Measurements from ENCODE around the gene IWS1.

Gene IWS1

DNA sequence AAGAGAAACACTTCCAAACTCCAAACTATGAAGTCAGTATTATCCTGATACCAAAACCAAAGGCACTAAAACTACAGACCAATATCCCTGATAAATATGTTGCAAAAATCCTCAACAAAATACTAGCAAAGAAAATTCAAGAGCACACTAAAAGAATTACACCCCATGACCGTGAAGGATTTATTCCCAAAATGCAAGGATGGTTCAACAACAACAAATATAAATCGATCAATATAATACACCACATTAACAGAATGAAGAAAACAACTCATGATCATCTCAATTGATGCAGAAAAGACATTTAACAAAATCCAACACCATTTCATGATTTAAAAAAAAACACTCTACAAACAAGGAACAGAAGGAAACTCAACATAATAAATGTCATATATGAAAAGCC lies 50.5 kb downstream of the IWS1 start:
- H3K27ac Mint-ChIP-seq = no peak overlapping the region
- H3K4me1 Mint-ChIP-seq (ENCODE audit: low read depth) = no peaks in the 10 kb centered on the region
- H3K4me3 Mint-ChIP-seq = no peak overlapping the region
- peaks cover 11% of the 10 kb centered on the region for H3K9me3 Mint-ChIP-seq
- H3K36me3 Mint-ChIP-seq (ENCODE audit: low read depth) = peaks cover 14% of the 10 kb centered on the region
- H3K27me3 Mint-ChIP-seq (ENCODE audit: low read depth) = no peaks in the 10 kb centered on the region

DNA sequence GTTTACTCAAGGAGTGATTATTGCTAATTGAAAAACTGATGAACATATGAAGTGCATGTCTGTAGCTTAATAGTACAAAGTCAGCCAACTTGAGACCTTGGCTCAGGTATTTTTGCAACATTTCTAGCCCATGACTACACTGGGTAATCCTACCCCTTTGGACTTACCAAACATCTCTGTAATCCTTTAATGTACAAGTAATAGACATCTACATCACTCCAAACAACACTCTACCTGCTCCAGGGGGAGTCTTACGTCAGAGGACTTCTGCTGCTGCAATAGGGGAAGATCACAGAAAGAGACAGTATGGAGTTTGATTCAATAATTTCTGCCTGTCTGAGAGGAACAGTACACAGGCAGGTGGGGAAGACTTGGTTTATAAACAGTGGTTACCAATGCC lies 54.0 kb downstream of the IWS1 start:
- Mint-ChIP-seq H3K9me3 (peaks cover 11% of the 10 kb centered on the region), H3K36me3 (ENCODE audit: low read depth) (peaks cover 16% of the 10 kb centered on the region), H3K4me1 (ENCODE audit: low read depth) (no peaks in the 10 kb centered on the region), H3K27ac (no peak overlapping the region), H3K27me3 (ENCODE audit: low read depth) (no peaks in the 10 kb centered on the region), H3K4me3 (no peak overlapping the region)

DNA sequence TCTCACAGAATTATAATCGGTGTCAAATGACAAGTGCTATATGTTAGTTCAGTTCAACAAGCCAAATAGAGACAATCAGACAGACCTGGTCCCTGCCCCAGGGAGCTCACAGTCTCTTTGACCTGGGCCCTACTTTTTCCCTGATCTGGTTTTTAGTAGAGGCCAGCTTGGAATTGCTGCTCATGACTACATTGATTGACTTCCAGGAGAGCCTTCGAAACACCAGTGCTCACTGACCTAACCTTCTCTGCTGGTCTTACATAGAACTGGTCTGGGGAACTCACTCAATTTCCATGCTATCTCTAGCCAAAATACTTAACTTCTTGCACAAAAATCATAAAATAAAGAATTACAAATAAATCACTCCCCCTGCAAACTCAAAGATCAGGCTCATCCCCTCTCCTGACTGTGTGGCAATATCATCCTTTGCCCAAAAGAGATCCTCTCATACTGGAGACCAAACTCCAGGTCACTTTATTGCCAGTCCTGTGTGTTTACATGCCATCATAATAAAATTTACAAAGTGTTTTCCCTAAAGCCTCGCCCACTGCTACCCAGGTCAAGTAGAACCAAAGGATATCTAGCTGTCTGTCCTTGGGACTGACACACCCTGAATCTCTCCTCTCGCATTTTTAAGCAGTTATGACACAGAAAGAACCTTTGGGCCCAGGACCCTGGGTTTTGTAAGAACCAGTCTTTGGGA lies 54.9 kb downstream of the IWS1 start:
- Mint-ChIP-seq H3K4me3 (no peak overlapping the region), H3K9me3 (peaks cover 11% of the 10 kb centered on the region), H3K4me1 (ENCODE audit: low read depth) (no peaks in the 10 kb centered on the region), H3K27me3 (ENCODE audit: low read depth) (no peaks in the 10 kb centered on the region), H3K27ac (no peak overlapping the region), H3K36me3 (ENCODE audit: low read depth) (peaks cover 16% of the 10 kb centered on the region)

DNA sequence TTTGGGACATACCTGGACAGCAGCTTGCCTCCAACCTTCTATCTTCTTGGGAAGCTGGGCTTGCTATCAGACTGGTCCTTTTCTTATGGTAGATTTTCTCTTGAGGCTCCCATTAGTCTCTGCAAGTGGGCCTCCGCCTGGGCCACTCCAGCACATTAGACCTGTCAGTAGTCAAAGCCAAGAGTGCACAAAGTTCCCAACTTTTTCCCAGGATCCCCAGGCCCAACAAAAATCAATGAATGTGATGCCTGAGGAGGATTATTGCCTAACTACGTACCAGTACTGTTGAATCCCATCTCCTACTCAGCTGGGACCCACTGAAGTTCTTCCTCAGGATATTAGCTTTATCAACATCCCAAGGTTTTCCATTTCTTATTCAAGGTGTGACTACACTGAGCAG lies 56.3 kb downstream of the IWS1 start:
- Mint-ChIP-seq H3K9me3 (peaks cover 1% of the 10 kb centered on the region), H3K36me3 (ENCODE audit: low read depth) (peaks cover 5% of the 10 kb centered on the region), H3K27me3 (ENCODE audit: low read depth) (no peaks in the 10 kb centered on the region), H3K4me1 (ENCODE audit: low read depth) (peaks cover 7% of the 10 kb centered on the region), H3K4me3 (no peak overlapping the region), H3K27ac (no peak overlapping the region)

DNA sequence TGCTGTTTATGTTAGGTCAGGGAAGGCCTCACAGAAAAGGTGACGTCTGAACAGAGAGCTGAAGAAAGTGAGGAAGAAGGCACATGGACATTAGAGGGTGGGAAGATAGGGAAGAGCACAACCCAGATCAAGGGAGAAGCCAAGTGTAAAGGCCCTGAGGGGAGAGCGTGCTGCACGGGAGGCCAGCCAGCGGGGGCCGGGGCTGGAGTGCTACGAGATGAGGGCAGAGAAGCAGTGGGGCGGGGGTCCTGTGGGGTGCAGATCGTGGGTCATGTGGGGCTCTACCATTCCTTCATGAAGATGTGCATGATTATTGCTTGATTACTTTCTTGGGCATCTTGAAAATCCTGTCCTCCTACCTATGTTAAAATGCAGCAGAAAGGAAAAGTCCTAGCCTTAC lies 57.2 kb downstream of the IWS1 start:
- Mint-ChIP-seq H3K27me3 (ENCODE audit: low read depth) (no peaks in the 10 kb centered on the region), H3K36me3 (ENCODE audit: low read depth) (peaks cover 4% of the 10 kb centered on the region), H3K9me3 (no peaks in the 10 kb centered on the region), H3K27ac (no peak overlapping the region), H3K4me3 (no peak overlapping the region), H3K4me1 (ENCODE audit: low read depth) (peaks cover 9% of the 10 kb centered on the region)

DNA sequence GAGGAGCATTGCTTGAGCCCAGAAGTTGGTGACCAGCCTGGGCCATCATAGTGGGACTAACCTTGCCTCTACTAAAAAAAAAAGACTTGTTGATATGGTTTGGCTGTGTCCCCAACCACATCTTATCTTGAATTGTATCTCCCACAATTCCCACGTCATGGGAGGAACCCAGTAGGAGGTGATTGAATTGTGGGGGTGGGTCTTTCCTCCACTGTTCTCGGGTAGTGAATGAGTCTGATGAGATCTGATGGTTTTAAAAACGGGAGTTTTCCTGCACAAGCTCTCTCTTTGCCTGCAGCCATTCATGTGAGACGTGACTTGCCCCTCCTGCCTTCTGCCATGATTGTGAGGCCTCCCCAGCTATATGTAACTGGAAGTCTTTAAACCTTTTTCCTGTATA lies 61.0 kb downstream of the IWS1 start:
- Mint-ChIP-seq H3K4me3 (no peak overlapping the region), H3K27me3 (ENCODE audit: low read depth) (no peaks in the 10 kb centered on the region), H3K4me1 (ENCODE audit: low read depth) (peaks cover 9% of the 10 kb centered on the region), H3K27ac (no peak overlapping the region), H3K36me3 (ENCODE audit: low read depth) (peaks cover 9% of the 10 kb centered on the region), H3K9me3 (no peaks in the 10 kb centered on the region)

DNA sequence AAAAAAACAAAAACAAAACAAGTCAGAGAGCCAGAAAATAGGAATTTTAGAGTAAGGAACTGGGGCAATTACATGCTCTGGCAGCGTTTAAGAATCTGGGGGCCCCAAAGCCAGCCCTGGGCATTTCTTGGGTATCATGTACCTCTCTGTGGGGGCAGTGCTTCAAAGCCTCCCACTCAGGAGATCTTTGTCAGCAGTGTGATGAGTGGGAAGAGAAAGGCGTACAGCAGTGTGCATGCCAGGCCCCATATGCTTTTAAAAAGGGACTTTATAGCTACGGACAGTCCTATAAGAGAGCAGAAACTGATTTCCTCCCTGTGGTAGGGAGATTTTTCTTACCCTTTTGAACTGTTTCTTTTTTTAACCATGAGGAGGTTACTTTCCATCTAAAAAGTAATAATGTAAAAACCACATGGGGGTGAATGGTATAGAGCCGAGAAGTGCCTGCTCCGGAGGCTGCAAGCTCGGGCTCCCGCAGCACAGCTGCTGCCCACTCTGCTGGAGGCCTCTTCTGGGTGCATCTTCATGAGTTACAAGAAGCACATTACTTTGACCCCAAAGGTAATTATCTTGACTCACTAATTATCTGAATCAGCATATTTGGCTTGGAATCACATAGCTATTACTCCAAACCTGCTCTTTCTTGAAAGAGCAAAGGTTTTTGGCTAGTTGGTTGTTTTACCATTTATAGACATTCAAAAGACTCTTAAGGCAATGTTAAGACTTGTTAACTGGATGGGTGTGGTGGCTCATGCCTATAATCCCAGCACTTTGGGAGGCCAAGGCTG lies 61.6 kb downstream of the IWS1 start:
- Mint-ChIP-seq H3K4me1 (ENCODE audit: low read depth) (peaks cover 9% of the 10 kb centered on the region), H3K9me3 (no peaks in the 10 kb centered on the region), H3K36me3 (ENCODE audit: low read depth) (peaks cover 9% of the 10 kb centered on the region), H3K27me3 (ENCODE audit: low read depth) (no peaks in the 10 kb centered on the region), H3K27ac (no peak overlapping the region), H3K4me3 (no peak overlapping the region)

DNA sequence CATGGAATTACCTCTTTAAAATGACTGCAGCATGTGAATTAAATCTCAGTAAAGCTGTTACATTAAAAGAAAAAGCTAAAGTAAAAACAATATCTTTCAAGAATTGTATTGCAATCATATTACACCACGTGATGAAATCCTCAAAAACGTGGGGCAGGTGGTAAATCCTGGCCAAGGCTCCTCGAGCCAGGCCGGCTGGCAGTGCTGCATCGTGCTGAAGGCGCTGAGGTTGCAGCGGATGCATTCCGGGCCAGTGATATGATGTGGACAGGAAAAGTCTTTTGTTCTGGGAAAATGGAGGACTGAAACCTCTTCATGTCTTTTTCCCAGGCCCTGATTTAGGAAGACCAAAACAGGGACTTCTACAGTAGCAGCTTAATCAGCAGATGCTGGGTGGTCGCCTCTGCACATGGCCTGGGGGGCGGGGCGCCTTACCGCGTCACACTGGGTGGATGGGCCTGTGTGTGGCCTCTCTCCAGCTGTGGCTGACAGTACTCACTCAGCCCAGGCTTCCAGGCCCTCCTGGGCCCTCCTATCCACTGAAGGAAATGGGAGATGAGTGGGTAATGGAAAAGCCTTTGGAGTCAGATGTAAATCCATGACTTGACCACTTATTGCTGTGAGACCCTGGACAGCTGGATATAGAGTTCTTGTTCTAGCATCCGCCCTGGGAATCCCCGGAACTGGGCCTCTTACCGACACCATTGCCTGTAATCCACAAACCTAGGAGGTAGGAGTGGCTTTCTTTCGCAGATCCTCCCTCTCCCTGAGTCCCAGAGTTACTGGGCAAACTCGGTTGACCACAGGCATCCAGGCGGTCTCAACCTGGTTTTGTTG lies 62.9 kb downstream of the IWS1 start:
- Mint-ChIP-seq H3K9me3 (no peaks in the 10 kb centered on the region), H3K36me3 (ENCODE audit: low read depth) (peaks cover 4% of the 10 kb centered on the region), H3K4me3 (no peak overlapping the region), H3K27me3 (ENCODE audit: low read depth) (no peaks in the 10 kb centered on the region), H3K27ac (no peak overlapping the region), H3K4me1 (ENCODE audit: low read depth) (peaks cover 9% of the 10 kb centered on the region)

DNA sequence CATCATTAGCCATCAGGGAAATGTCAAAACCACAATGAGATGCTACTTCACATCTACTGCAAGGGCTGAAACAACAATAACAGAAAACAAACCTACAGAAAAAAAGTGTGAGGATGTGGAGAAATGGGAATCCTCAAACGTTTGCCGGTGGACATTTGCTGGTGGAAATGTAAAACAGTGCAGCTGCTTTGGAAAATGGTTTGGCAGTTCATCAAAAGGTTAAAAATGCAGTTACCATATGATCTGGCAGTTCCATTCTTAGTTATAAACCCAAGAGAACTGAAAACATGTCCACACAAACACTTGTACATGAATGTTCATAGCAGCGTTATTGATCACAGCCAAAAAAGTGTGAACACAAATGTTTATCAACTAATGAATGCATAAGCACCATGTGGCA lies 63.8 kb downstream of the IWS1 start:
- Mint-ChIP-seq H3K27me3 (ENCODE audit: low read depth) (no peaks in the 10 kb centered on the region), H3K36me3 (ENCODE audit: low read depth) (peaks cover 5% of the 10 kb centered on the region), H3K4me1 (ENCODE audit: low read depth) (peaks cover 9% of the 10 kb centered on the region), H3K4me3 (no peak overlapping the region), H3K27ac (no peak overlapping the region), H3K9me3 (no peaks in the 10 kb centered on the region)

DNA sequence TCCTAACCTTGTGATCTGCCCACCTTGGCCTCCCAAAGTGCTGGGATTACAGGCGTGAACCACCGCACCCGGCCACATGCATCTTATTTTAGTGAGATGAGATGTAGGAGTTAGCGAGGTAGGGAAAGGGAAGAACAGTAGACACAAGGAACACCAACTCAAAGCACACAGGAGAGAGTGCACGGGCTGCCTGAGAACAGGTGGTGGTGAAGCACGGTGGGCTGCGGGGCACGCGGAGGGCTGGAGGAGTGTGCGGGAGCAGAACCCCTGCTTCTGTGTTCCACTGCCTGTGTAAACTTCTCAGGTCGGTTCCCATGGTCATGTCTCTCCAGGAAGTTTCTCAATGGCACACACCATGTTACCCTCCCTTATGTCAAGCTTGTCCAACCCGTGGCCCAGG lies 69.3 kb downstream of the IWS1 start:
- Mint-ChIP-seq H3K36me3 (ENCODE audit: low read depth) (peaks cover 5% of the 10 kb centered on the region), H3K27ac (no peak overlapping the region), H3K4me1 (ENCODE audit: low read depth) (peaks cover 2% of the 10 kb centered on the region), H3K27me3 (ENCODE audit: low read depth) (no peaks in the 10 kb centered on the region), H3K9me3 (no peaks in the 10 kb centered on the region), H3K4me3 (no peak overlapping the region)

DNA sequence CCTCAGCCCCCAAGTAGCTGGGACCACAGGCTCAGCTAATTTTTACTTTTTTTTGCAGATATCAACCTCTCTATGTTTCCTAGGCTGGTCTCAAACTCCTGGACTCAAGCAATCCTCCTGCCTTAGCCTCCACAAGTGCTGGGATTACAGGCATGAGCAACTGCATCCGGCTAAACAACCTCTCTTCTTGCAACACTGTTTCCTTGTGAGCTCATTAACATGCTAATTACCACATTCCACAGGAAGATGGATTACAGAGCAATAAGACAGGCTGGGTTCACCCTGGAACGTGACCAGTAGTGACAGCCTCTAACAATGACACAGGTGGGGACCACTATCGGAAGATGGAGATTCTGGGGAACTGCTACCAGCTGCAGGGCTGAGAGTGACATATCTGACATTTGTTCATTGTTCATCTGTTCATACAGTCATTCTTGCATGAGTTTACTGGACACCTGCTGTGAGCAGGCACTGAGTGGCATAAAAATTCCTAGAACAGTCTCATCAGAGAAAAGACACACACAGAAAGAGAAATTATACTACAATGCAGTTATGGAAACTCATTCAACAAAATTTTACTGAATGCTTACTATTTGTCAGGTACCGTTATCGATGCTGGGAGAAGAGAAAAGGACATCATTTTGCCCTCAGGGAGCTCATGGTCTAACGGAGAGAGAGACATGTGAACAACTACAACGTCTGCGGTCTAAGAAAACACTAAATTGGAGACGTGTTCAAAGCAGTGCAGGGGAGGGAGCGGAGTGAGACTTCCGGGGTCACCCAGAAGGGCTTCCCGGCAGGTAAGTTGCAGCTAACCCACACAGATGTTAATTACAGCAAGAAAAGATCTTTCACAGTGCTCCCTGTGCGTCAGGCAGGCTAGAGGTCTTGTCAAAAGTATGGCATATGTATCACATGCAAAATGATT lies 70.5 kb downstream of the IWS1 start:
- Mint-ChIP-seq H3K4me3 (no peak overlapping the region), H3K4me1 (ENCODE audit: low read depth) (peaks cover 2% of the 10 kb centered on the region), H3K27ac (no peak overlapping the region), H3K9me3 (no peaks in the 10 kb centered on the region), H3K27me3 (ENCODE audit: low read depth) (no peaks in the 10 kb centered on the region), H3K36me3 (ENCODE audit: low read depth) (peaks cover 2% of the 10 kb centered on the region)

DNA sequence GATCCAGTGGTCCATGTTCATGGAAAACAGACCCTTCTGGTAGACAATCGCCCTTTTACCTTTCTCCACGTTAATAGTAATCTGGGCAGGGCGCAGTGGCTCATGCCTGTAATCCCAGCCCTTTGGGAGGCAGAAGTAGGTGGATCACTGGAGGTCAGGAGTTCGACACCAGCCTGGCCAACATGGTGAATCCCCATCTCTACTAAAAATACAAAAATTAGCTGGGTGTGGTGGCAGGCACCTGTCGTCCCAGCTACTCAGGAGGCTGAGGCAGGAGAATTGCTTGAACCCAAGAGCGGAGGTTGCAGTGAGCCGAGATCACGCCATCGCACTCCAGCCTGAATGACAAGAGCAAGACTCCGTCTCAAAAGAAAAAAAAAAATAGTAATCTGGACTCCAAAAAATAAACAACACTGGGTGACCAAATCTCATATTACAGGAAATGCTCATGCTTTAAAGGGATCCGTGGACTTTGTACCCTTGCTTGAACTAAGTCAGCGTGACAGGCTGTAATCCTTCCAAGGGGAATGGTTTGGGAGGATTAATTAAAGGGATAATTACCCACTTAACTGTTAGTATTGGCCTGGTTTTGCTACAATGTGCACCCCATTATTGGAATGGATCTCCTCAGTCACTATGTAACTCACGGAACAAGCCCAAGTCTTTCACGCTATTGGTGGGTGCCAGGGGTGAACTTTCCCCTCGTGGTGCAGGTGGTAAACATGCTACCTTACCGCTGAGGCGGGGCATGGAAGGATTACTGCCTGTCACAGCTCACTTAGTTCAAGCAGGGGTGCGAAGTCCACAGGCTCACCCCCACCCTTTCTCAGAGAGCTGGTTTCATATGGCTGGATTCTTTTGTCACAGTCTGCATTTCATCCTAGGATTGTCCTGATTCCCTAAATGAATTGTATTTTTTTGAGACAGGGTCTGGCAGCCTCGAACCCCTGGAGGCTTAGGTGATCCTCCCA lies 71.4 kb downstream of the IWS1 start:
- Mint-ChIP-seq H3K4me3 (no peak overlapping the region), H3K36me3 (ENCODE audit: low read depth) (peaks cover 2% of the 10 kb centered on the region), H3K4me1 (ENCODE audit: low read depth) (peaks cover 2% of the 10 kb centered on the region), H3K9me3 (no peaks in the 10 kb centered on the region), H3K27me3 (ENCODE audit: low read depth) (no peaks in the 10 kb centered on the region), H3K27ac (no peak overlapping the region)

Data from T-helper 1 cell treated with Interleukin-12 subunit alpha and Interleukin-12 subunit beta and Interleukin-4 antibody, amounts not matched to agents 30 μg/mL and 1 μg/mL, for 36 hours (primary cell).